HG03060 (cell line): ENCODE measurements around the gene CADM2.

Experiments
- ATAC-seq: cut with Tn5 transposase; IDR thresholded peaks from one replicate; pipeline ENCODE4 v1.9.1; 2021; ENCODE audit warnings: low read depth, moderate number of reproducible peaks; ENCODE audit not compliant: unreplicated experiment

Gene CADM2

DNA sequence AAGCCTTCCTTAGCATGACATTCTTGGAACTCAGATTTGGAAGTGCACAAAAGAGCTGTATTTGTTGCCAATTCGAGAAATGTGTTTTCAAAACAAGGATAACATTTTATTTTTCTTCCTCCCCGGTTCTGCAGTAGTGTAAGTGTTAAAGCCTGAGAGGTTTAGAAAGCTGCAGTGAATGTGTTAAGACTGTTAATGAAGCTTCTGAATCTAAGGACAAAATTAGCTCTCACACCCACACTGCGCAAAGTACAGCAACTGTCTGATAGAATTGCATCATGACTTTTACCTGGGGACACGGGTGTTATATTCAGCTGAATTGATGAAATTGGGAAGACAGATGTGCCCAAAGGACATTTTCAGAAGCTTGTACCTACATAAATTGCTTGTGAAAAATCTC, 344.4 kb downstream of the CADM2 start:
- no peak for ATAC-seq

GRCh38 chr3:85304360-85304964, 345.7 kb downstream of the CADM2 start:
- ATAC-seq, result no peak

- ATAC-seq, result no peak
Measured at GRCh38 chr3:85312331-85312730, 353.5 kb downstream of the CADM2 start.

- no peak for ATAC-seq
Measured at GRCh38 chr3:85313380-85313779, 354.6 kb downstream of the CADM2 start.

DNA sequence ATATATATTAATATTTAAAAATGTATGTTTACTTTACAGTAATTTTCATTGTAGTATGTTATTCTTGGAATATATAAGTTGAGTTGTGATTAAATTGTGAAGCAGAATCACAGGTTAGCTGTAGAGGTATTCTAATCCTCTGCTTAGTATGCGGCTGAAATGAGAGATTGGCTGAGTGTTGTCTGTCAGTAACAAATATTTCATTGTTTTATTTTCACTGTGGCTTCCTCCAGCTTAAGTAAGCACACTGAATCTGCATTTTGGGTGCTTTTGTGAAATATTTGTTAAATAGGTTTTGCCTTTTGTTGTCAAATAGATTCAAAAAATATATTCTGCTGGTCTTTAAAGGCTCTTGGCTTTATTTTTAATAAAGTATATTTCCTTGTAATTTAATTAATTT, 357.5 kb downstream of the CADM2 start:
- no peak for ATAC-seq

- no peak for ATAC-seq
Measured at GRCh38 chr3:85321892-85322291, 363.1 kb downstream of the CADM2 start.

DNA sequence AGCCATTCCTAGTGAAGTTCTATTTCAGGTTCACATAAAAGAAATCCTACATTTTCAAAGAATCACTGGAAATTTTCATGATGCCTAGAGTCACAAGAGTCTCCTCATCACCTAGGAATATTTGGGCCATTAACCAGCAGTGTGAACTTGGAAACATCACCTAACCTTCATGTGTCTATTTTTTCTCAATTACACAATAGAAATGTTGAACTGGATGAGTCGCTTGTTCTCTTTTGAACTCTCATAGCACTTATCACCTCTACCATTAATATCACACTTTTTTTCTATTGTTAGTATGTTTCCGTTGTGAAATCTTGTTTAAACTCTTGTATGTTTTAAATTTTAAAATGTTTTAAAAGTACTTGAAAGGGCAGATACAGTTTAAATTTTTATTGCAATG, 371.3 kb downstream of the CADM2 start:
- ATAC-seq, result no peak

DNA sequence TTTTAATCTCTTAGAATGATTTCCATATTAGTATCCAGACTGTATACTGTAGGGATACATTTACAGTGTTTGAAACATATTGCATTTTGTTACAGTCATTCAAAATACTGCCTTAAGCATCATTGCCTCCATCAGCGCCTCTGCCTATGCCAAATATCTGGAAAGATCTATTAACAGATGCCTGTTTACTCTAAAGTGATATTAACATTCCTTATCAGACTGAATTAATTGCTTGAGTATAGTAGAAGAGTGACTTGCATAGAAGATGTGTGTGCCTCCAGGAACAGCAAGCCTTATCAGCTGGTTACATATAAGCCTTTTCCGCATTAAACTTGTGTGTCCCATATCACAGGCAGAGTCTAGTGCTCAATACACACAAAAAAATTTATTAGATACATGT, 379.1 kb downstream of the CADM2 start:
- no peak for ATAC-seq

DNA sequence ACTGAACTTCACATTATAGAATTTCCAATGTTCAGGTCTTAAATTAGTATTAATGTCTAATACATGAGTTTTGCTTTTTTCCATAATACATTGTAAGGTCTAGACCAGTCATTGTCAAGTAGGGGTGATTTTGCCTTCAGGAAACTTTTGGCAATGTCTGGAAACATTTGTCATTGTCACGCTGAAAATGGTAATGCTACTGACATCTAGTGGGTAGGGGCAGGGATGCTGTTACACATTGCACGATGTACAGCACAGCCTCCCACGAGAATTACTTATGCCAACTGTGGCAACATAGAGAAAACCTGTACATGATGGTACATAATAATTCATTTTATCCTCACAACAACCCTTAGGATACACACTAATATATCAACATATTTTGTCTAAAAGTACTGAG, 384.1 kb downstream of the CADM2 start:
- ATAC-seq, result no peak

DNA sequence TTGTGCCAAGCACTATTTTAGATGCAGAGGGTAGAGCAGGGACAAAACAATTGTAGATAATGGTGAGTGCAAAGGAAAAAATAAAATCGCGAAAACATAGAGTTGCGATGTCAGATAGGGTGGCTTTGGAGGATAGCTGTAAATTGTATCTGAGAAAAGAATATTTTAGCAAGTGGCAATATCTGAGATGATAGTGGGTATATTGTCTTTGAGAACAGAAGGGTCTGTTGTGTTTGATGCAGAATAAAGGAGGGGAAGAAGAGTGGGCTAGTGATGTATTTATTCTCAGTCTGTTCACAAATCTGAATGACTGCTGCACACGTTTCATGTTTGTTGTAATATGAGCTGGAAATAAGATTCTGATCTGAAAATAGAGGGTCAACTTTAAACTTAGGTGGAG, 396.8 kb downstream of the CADM2 start:
- ATAC-seq, result no peak

GRCh38 chr3:85360742-85361387, 402.1 kb downstream of the CADM2 start:
- ATAC-seq, result peak; percentile 57

DNA sequence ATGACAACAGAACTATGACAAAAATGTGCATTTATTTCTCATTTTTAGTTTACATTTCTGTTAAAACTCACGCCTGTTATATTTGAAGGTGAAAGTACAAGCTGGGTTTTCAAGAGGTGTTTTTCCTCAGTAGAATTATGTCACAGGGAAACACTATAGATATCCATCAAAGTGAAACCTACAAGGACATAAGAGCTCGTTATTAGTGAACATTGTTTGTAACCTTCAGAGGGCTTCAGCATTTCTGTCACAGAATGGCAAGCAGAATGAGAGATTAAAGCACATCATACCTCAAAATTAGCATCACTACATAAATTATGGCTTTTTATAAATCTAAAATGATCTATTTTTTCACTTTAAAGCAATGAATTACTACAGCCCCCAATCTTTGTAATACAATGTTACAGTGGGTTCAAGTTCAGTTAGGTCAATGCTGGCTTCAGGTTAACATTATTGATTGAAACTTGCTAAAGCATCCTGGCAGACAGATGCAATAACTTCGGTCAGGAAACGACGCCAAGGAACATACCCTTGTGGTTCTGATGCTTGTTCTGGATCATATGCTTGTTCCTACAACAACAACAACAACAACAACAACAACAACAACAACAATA, 405.6 kb downstream of the CADM2 start:
- ATAC-seq, result no peak

DNA sequence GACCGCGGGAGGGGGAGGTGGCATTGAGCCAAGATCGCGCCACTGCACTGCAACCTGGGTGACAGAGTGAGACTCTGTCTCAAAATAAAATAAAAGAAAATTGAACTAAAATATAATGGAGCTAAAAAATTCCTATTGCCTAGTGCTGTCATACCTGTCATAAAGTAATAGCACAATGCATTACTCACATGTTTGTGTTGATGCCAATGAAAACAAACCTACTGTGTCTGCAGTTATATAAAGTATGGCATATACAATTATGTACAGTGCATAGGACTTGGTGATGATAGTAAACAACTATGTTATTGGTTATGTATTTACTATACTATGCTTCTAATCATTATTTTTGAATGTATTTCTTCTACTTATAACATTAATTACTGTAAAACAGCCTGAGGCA, 411.6 kb downstream of the CADM2 start:
- ATAC-seq, result no peak

DNA sequence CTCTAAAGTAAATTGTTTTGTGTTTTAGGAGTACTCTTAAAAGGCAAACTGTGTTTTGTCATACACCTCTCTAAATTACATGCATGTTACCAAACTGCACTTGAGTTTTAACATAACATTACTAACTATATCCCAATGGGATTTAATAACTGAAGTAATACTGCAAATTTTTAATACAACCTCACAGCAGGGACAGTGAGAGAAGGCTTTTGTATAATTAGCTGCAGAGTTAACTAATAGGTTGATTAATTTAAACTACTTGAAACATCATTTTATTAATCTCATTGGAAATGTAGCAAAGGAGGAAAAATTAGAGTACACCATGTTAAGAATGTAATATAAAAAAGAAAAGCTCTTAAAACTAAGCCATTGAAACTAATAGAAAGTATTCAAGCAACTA, 417.3 kb downstream of the CADM2 start:
- no peak for ATAC-seq

GRCh38 chr3:85377115-85377514, 418.3 kb downstream of the CADM2 start:
- ATAC-seq, result no peak

DNA sequence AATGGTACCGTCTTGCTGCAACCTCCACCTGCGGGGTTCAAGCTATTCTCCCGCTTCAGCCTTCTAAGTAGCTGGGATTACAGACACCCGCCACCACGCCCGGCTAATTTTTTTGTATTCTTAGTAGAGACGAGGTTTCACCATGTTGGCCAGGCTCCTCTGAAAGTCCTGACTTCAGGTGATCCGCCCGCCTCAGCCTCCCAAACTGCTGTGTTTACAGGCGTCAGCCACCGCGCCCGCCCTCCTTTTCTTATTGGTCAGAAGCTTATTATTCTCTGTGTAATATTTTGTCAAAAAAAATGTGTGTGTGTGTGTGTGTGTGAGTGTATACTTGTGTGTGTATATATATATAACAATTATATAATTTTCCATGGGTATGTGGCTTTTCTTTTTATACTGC, 425.6 kb downstream of the CADM2 start:
- ATAC-seq, result no peak

- no peak for ATAC-seq
Measured at GRCh38 chr3:85387913-85388505, 429.2 kb downstream of the CADM2 start.

DNA sequence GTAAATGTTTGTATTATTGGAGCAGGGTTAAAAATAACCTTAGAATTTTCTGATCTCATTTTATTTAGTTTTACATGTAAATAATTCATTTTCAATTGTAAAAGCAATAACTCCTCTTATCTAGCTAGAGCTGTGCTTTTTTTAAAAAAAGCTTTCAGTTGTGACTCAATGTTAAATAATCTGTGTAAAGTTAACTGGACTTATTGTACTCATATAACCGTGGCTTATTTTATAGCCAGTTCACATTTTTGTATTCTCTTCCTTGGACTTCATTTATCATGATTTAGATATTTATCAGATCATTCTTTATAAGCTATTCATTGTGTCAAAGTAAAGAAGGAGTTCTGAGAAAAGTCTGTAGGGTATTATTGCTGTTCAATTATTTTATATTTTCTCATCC, 435.6 kb downstream of the CADM2 start:
- ATAC-seq, result no peak

DNA sequence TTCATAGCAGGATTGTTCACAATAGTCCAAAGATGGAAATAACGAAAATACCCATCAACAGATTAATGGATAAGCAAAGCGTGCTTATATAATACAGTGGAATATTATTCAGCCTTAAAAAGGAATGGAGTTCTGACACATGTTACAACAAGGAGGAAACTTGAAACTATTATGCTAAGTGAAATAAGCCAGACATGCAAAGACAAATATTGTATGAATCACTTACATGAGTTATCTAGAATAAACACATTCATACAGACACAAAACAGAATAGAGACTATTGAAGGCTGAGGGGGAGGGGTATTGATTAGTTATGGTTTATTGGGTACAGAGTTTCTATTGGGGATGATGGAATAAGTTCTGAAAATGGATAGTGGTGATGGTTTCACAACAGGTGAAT, 438.6 kb downstream of the CADM2 start:
- ATAC-seq, result no peak

DNA sequence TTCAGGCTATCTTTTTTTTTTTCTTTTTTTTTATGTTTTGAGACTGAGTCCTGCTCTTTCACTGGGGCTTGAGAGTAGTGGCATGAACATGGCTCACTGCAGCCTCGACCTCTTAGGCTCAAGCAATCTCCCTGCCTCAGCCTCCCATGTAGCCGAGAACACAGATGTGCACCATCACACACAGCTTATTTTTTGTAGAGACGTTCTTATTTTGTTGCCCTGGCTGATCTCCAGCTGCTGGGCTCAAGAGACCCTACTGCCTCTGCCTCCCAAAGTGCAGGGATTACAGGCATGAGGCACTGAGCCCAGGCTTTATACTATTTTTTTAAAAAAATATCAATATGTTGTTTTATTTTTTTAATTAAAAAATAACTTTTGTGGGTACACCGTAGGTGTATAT, 467.3 kb downstream of the CADM2 start:
- no peak for ATAC-seq

DNA sequence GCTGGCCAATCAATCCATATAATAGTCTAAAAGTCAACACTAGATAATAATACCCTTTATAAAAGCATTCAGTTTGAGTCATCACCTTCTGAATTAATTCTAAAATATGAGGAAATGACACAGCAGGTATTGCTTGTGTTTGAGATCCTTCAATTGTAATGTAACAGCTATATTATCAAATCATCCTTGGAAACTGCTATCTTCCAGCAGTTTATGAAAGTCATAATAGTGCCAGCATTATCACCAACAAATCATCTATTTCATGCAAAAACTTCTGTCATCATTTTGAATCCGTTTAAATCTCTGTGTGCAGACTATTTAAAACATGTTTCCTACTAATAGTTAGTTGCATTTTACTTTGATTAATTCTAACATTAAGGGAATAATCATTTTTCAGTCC, 468.7 kb downstream of the CADM2 start:
- no peak for ATAC-seq

- no peak for ATAC-seq
Measured at GRCh38 chr3:85432081-85432480, 473.3 kb downstream of the CADM2 start.
